CD4-positive, alpha-beta T cell (primary cell): ENCODE results near the gene VWA8. TPM values are rescaled to one million over a fixed set of nuclear protein-coding genes. Genes with fewer than 3 reads are reported as not detected.

Experiments
- ATAC-seq: fragments of 200-7000 bp; cut with Tn5 transposase; one replicate; pipeline ENCODE4 v1.10.0; 2022; ENCODE audit warnings: mild to moderate bottlenecking; ENCODE audit not compliant: poor library complexity
- CTCF ChIA-PET: fragments of 350-600 bp; sonication (Branson Sonifier 250); formaldehyde crosslinking; loops from one replicate; lab custom pipeline; 2021; ENCODE audit warnings: antibody characterized with exemption, inconsistent platforms; lab: Charles Lee
- POLR2A ChIA-PET: fragments of 350-600 bp; sonication (Branson Sonifier 250); formaldehyde crosslinking; loops from one replicate; lab custom pipeline; 2021; ENCODE audit warnings: antibody characterized with exemption, inconsistent platforms; lab: Charles Lee
- DNase-seq, 14 experiments: peaks; one replicate each; pipeline ENCODE4 v3.0.0-alpha.2; 2013 to 2020; ENCODE audit warnings: mixed read lengths in 2 of 14
- H3K27ac ChIP-seq, 2 donors: one replicate each; pipeline versions ENCODE4 v1.5.1 to v1.7.0; 2013; ENCODE audit warnings: low read length in 2 of 2, low read depth in 1 of 2, mild to moderate bottlenecking in 1 of 2
- H3K27me3 ChIP-seq, 2 experiments: 1 replicate in 1 of 2; 2 replicates in 1 of 2; pipeline versions ENCODE4 v1.6.1 to v1.7.0; 2013; ENCODE audit warnings: low read length in 2 of 2, control low read depth in 1 of 2, mild to moderate bottlenecking in 1 of 2, moderate library complexity in 1 of 2; ENCODE audit not compliant: insufficient read depth in 2 of 2, control insufficient read depth in 1 of 2
- H3K36me3 ChIP-seq: one replicate; pipeline ENCODE4 v1.6.1; 2013; ENCODE audit warnings: low read length, control low read depth; ENCODE audit not compliant: insufficient read depth
- H3K4me1 ChIP-seq: one replicate; pipeline ENCODE4 v1.6.1; 2013; ENCODE audit warnings: low read length, control low read depth; ENCODE audit not compliant: insufficient read depth
- H3K4me3 ChIP-seq: one replicate; pipeline ENCODE4 v1.5.1; 2013; ENCODE audit warnings: mild to moderate bottlenecking, low read length, moderate library complexity
- H3K9me3 ChIP-seq, 2 experiments: 1 replicate in 1 of 2; 2 replicates in 1 of 2; pipeline versions ENCODE4 v1.6.1 to v1.7.0; 2013; ENCODE audit warnings: low read length in 2 of 2, mild to moderate bottlenecking in 2 of 2, control low read depth in 1 of 2, moderate library complexity in 1 of 2; ENCODE audit not compliant: control insufficient read depth in 1 of 2, insufficient read depth in 1 of 2
- H3K27ac Mint-ChIP-seq: one replicate; pipeline ENCODE4 v1.8.0; 2020; ENCODE audit warnings: mixed read lengths
- H3K27me3 Mint-ChIP-seq: one replicate; pipeline ENCODE4 v1.8.0; 2021; ENCODE audit warnings: mixed read lengths
- H3K36me3 Mint-ChIP-seq: one replicate; pipeline ENCODE4 v1.8.0; 2021; ENCODE audit warnings: low read depth, mixed read lengths
- H3K4me1 Mint-ChIP-seq: one replicate; pipeline ENCODE4 v1.8.0; 2021; ENCODE audit warnings: low read depth, mixed read lengths
- H3K4me3 Mint-ChIP-seq: one replicate; pipeline ENCODE4 v1.8.0; 2020; ENCODE audit warnings: mild to moderate bottlenecking, mixed read lengths
- H3K9me3 Mint-ChIP-seq: one replicate; pipeline ENCODE4 v1.8.0; 2020; ENCODE audit warnings: mixed read lengths
- CTCF ChIP-seq: fragments of 200-600 bp; IDR thresholded peaks from one replicate; pipeline ENCODE4 v1.8.0; 2022; ENCODE audit warnings: antibody characterized with exemption, mild to moderate bottlenecking
- intact Hi-C, 2 experiments: fragments of 100-400 bp; cut with DNase I in 1 of 2; cut with micrococcal nuclease in 1 of 2; formaldehyde crosslinking; loops; one replicate each; pipeline versions ENCODE4 v1.15.1 to v1.9.0; 2023 to 2025; cut with DNase I, micrococcal nuclease
- total RNA-seq, 174 experiments: library from RNA in 2 of 174; stranded (reverse) in 2 of 174; gene quantifications; one replicate each; pipeline ENCODE4 v1.2.3 and lab custom pipeline; 2021 to 2026

Gene VWA8
- total RNA-seq, 2 experiments from 2014 or later: 18.7 to 19.0 TPM

GRCh38 chr13:41568143-41568971 lies 392.6 kb downstream of the VWA8 start:
- Histone ChIP-seq H3K27me3 (no peaks in the 10 kb centered on the region), H3K4me1 (peaks cover 2% of the 10 kb centered on the region), H3K36me3 (peaks cover 4% of the 10 kb centered on the region), H3K27ac (no peak overlapping the region), H3K9me3 (no peaks in the 10 kb centered on the region), H3K4me3 (no peak overlapping the region)
- no peak for TF ChIP-seq CTCF
- ChIA-PET CTCF (no interaction called here), POLR2A (interaction anchor here (0.9 to 1.3 kb wide), 2 partner anchors 9 to 103 kb away, joined by 3 read pairs; no protein-coding TSS in a partner anchor)
- Mint-ChIP-seq H3K27me3 (no peaks in the 10 kb centered on the region), H3K4me3 (no peak overlapping the region), H3K27ac (peak overlapping the region; percentile 3), H3K36me3 (peaks cover 24% of the 10 kb centered on the region), H3K9me3 (no peaks in the 10 kb centered on the region), H3K4me1 (peaks cover 13% of the 10 kb centered on the region)
- ATAC-seq (no peak), DNase-seq (no peak)
- intact Hi-C loops: loop anchor here in 1 of 2 experiments (5.0 kb wide), 1 partner anchor 41 kb away; no protein-coding TSS in a partner anchor

DNA sequence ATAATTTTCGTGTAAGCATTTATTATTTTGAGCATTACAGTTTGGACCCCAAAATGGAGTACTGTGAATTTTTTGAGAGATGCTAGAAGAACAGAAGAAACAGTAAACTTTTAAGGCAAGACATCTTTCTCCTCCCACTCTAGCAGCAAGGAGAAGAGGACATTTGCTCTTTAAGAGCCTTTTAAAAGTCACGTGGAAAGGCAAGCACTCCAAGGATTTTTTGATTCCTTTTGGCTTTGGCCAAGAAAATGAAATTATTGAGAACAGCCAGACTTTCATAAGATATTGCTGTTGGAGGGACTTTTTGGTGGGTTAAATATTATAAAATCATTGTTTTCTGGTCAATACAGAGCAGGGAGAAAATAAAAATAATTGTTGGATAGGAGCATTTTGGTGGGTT lies 393.5 kb downstream of the VWA8 start:
- POLR2A ChIA-PET: no interaction called here
- intact Hi-C loops: loop anchor here in 1 of 2 experiments (5.0 kb wide), 1 partner anchor 40 kb away; no protein-coding TSS in a partner anchor

GRCh38 chr13:41565846-41566245 lies 395.1 kb downstream of the VWA8 start:
- Histone ChIP-seq H3K9me3 (no peaks in the 10 kb centered on the region), H3K4me1 (peaks cover 4% of the 10 kb centered on the region), H3K27ac (no peak overlapping the region), H3K36me3 (peaks cover 4% of the 10 kb centered on the region), H3K4me3 (no peak overlapping the region), H3K27me3 (no peaks in the 10 kb centered on the region)
- POLR2A ChIA-PET: no interaction called here
- peaks cover 24% of the 10 kb centered on the region for H3K36me3 Mint-ChIP-seq
- intact Hi-C loops: loop anchor here in 1 of 2 experiments (5.0 kb wide), 1 partner anchor 39 kb away; no protein-coding TSS in a partner anchor
- DNase-seq (no peak), ATAC-seq (no peak)
- H3K4me3 Mint-ChIP-seq: no peak overlapping the region
- H3K27me3 Mint-ChIP-seq: no peaks in the 10 kb centered on the region
- H3K9me3 Mint-ChIP-seq: no peaks in the 10 kb centered on the region
- H3K4me1 Mint-ChIP-seq: peaks cover 27% of the 10 kb centered on the region
- no peak for TF ChIP-seq CTCF
- CTCF ChIA-PET: interaction anchor here (1.7 kb wide), 1 partner anchor 107 kb away, joined by 5 read pairs; no protein-coding TSS in a partner anchor
- peak overlapping the region; percentile 42 for H3K27ac Mint-ChIP-seq

More for the DNA sequence above, 393.5 kb downstream of the VWA8 start:
- H3K27ac ChIP-seq: no peak overlapping the region
- DNase-seq: no peak
- Mint-ChIP-seq H3K27me3 (no peaks in the 10 kb centered on the region), H3K4me3 (no peak overlapping the region), H3K4me1 (peaks cover 23% of the 10 kb centered on the region), H3K9me3 (no peaks in the 10 kb centered on the region), H3K36me3 (peaks cover 24% of the 10 kb centered on the region), H3K27ac (peak overlapping the region; percentile 3)
- H3K9me3 ChIP-seq: no peaks in the 10 kb centered on the region
- ATAC-seq: no peak
- no peak for TF ChIP-seq CTCF
- H3K36me3 ChIP-seq: peaks cover 4% of the 10 kb centered on the region
- H3K27me3 ChIP-seq: no peaks in the 10 kb centered on the region
- H3K4me1 ChIP-seq: peaks cover 4% of the 10 kb centered on the region
- no peak overlapping the region for H3K4me3 ChIP-seq
- CTCF ChIA-PET: no interaction called here
